HCT116 (cell line): ENCODE results near the gene ACE.

Source experiments
- EZH2phosphoT487 ChIP-seq: fragments of 200-600 bp; IDR thresholded peaks from 2 replicates; pipeline ENCODE4 v1.6.1; 2018; ENCODE audit warnings: antibody characterized with exemption, borderline replicate concordance
- POLR2AphosphoS5 ChIP-seq: IDR thresholded peaks from 2 replicates; pipeline ENCODE4 v1.6.1; 2011; ENCODE audit warnings: mild to moderate bottlenecking, low read depth, low read length, moderate library complexity

DNA sequence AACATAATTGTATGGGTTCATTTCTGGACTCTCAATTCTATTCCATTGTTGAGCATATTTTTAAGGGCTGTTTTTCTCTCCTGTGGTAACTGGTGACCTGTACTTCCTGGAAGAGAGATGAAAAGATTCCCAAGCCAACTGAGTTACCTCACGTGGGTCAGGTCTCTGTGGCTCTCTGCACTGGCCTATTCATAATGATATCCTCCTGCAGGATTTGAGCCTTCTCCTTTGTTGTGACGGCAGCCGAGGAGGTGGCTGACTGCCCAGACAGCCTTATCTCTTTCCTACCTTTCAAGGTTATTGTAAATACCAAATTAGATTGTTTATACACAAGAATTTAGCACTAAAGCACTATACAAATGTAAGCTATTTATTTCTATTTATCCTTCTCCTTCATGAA is 2.7 kb upstream of the ACE start:
- TF ChIP-seq EZH2phosphoT487 = no peak
- TF ChIP-seq POLR2AphosphoS5 = no peak
